ENCODE measurements around the gene CNBD2.
"Not testable (repeated sequence)": the region's sequence is repeated elsewhere in the genome, so short reads cannot be mapped to it uniquely, and the experiment has no call there.

CNBD2 gene

DNA sequence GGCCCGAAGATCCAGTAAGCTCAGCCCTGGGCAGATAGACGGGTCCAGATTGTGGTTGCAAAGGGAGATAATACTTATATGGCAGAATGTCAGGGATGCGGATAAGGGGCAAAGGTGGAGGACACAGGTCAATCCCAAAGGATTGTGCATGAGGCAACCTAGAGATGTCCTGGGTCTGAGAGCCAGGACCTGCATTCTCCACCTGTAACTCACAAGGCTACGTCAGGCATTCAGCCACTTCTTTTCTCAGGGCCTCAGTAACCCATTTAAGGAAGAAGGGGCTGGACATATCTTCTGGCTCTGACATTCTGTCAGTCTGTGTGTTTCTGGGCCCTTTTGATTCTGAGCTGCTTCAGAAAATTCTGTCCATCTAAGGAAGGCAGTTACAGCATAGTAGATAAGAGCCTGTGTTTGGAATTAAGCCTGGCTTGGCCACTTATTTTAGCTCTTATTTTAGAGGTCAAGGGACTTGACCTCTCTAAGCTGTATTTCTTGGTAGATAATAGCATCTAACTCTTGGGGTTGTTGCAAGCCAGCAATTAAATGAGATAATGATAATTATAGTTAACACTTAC is 40.2 kb downstream of the CNBD2 start:
- TF ChIP-seq, protein P1, sequence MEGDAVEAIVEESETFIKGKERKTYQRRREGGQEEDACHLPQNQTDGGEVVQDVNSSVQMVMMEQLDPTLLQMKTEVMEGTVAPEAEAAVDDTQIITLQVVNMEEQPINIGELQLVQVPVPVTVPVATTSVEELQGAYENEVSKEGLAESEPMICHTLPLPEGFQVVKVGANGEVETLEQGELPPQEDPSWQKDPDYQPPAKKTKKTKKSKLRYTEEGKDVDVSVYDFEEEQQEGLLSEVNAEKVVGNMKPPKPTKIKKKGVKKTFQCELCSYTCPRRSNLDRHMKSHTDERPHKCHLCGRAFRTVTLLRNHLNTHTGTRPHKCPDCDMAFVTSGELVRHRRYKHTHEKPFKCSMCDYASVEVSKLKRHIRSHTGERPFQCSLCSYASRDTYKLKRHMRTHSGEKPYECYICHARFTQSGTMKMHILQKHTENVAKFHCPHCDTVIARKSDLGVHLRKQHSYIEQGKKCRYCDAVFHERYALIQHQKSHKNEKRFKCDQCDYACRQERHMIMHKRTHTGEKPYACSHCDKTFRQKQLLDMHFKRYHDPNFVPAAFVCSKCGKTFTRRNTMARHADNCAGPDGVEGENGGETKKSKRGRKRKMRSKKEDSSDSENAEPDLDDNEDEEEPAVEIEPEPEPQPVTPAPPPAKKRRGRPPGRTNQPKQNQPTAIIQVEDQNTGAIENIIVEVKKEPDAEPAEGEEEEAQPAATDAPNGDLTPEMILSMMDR (IDR thresholded peaks at IDR 0.05; ENCODE audit: insufficient read depth, low read depth, low read length, missing control alignments), result no peak
- no peak for DNase-seq (ENCODE audit: low read depth)
- H3K4me3 ChIP-seq (ENCODE audit: low read depth, low read length), result no peak overlapping the region

DNA sequence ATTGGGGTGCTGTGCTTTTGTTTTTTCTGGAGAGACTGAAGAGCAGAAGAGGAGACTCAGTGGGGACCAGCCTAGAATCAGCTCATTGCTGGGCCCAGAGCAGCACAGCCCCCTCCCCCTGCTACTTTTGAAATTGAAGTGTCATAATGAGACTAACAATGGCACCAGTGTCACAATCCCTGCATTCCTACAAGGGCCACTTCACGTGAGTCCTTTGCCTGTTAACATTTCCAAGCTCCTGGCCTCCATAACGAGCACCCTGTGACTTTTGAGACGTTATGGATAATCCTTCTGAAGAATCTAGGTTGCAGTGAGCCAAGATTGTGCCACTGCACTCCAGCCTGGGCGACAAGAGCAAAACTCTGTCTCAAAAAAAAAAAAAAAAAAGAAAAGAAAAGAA is 41.7 kb downstream of the CNBD2 start:
- DNase-seq (ENCODE audit: low read depth), result no peak
- TF ChIP-seq, protein P1 (IDR thresholded peaks at IDR 0.05; ENCODE audit: insufficient read depth, low read depth, low read length, missing control alignments), result no peak
- H3K4me3 ChIP-seq (ENCODE audit: low read depth, low read length), result no peak overlapping the region

DNA sequence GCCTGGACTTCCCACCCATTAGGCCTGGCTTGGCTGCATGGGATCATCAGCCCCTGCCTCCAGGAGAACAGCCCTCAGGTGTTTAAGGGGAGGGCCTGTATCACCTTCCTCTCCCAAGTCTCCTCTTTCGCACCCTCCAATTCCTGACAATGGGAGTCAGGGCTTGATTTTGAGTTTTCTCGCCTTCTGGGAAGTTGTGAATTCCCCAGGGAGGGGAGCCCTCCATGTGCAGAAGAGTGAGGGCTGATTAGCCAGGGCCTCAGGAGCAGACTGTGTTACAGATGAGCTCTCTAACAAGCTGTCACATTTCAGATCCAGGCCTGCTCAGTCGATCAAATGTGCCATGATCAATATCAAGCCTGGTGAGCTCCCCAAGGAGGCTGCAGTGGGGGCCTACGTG is 42.4 kb downstream of the CNBD2 start:
- DNase-seq (ENCODE audit: low read depth), result no peak
- TF ChIP-seq, protein P1 (IDR thresholded peaks at IDR 0.05; ENCODE audit: insufficient read depth, low read depth, low read length, missing control alignments), result no peak

DNA sequence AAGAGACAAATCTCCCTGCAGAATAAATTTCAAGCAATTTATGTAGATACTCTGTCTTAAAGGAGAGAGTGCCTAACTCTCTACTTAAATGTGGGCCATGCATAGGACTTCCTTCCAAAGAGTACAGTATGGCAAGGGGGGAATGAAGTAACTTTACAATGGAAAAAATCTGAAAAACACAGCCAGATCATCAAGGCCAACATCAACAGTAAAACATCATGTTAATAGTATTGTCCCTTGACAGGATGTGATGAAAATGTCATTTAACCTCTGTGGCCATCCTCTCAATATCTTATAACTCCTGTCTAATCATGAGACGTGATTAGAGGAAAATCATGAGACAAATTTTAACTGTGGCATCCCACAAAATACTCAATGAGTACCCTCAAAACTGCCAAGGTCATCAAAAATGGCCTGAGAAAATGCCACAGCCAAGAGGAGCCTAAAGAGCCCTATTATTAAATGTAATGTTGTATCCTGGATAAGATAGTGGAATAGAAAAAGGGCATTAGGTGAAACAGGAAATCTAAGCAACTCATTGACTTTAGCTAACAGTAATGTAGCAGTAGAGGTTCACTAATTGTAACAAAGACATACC is 47.5 kb downstream of the CNBD2 start:
- no peak for DNase-seq (ENCODE audit: low read depth)
- TF ChIP-seq, protein P1 (IDR thresholded peaks at IDR 0.05; ENCODE audit: insufficient read depth, low read depth, low read length, missing control alignments), result no peak
- no peak overlapping the region for H3K4me3 ChIP-seq (ENCODE audit: low read depth, low read length)

More for the DNA sequence above, 42.4 kb downstream of the CNBD2 start:
- no peak overlapping the region for H3K4me3 ChIP-seq (ENCODE audit: low read depth, low read length)

DNA sequence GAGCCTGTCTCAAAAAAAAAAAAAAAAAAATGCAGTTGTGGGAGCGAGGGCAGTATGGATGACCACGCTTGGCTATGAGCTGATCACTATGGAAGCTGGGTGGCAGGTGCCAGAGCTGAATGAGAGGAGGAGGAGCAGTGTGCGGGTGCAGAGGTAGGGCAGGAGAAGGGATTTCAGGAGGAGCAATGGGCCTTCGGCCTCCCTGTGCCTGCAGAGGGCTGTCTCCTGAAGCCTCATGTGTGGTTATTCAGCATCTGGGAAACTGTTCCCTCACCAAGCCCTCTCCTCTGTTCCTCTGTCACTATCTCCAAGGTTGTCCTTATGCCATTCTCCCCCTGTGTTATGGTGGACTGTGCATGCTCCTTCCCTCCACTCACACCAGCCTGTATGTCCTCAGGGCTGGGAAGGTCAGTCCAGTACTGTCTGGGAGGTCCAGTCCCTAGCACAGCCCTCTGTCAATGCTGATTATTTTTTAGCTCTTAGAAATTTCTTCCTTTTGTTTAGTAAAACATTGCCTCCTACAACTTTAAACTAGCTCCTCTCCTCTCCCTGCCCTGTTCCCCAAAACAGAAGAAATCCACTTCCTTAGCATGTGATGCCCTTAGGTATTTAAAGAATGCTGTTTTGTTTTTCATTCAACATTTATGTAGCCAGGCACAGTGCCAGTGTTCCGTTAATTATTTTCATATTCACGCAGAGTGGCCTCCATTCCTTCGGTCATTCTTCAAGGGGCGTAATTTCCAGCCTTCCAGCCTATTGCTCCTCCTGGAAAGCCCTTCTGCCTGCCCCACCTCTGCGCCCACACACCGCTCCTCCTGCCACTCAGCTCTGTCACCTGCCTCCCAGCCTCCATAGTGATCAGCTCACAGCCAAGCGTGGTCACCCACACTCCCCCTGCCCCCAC is 48.9 kb downstream of the CNBD2 start:
- no peak overlapping the region for H3K4me3 ChIP-seq (ENCODE audit: low read depth, low read length)
- no peak for DNase-seq (ENCODE audit: low read depth)
- TF ChIP-seq, protein P1 (IDR thresholded peaks at IDR 0.05; ENCODE audit: insufficient read depth, low read depth, low read length, missing control alignments), result no peak

DNA sequence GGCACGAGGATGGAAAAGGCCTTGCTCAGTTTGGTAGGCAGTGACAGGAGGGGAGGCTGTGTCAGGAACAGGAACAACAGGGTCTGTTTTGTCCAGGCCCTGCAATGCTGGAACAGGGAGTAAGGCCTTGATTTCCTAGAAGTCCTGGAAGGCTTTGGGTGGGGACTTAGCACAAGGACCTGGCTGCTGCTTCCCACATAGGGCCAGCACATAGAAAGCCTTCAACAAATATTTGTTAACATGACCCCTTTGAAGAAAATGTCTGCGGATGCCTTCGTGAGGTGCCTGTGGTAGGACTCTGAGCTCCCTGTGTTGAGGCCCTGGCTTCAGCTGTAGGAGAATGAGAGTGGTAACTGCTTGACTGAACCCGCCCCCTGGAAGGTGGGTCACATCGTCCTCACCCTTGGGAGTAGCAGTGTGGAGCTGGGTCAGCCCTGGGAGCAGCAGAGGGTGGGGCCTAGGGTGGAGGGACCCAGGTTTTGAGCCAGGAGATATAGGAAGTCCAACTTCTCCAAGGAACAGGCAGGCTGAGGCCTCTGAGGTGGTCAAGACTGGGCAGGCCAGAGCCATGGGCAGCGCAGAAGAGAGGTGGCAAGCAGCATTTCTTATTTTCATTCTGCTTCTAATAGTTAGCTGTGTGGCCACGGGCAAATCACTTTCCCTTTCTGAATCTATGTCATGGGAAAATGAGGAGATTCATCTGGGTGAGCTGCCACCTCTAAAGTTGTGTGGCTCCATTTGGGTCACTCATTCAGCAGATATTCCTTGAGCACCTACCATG is 50.0 kb downstream of the CNBD2 start:
- H3K4me3 ChIP-seq (ENCODE audit: low read depth, low read length), result no peak overlapping the region
- TF ChIP-seq, protein P1 (IDR thresholded peaks at IDR 0.05; ENCODE audit: insufficient read depth, low read depth, low read length, missing control alignments), result no peak
- no peak for DNase-seq (ENCODE audit: low read depth)

DNA sequence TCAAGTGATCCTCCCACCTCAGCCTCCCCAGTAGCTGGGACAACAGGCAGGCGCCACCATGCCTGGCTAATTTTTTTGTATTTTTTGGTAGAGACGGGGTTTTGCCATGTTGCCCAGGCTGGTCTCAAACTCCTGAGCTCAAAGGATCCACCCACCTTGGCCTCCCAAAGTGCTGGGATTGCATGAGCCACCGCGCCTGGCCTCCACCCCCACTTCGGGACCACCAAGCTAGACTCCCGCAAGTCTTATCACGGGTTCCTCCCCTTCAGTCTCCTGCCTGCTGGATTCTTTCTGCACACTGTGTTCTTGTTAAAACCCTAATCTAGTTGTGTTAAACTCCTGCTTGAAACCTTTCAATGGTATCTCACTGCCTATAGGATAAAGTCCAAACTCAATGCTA is 57.7 kb downstream of the CNBD2 start:
- not testable (repeated sequence) for H3K4me3 ChIP-seq (ENCODE audit: low read depth, low read length); DNase-seq (ENCODE audit: low read depth)
